GM19468 (cell line): ENCODE results near the gene ERG28.
A peak's percentile ranks its signal among the peaks of the same experiment; 100 is the strongest.
"Not testable (repeated sequence)": the region's sequence is repeated elsewhere in the genome, so short reads cannot be mapped to it uniquely, and the experiment has no call there.

Source experiments
- ATAC-seq: cut with Tn5 transposase; IDR thresholded peaks from one replicate; pipeline ENCODE4 v1.9.1; 2021; ENCODE audit warnings: mild to moderate bottlenecking, moderate library complexity, moderate number of reproducible peaks; ENCODE audit not compliant: unreplicated experiment; ENCODE audit errors: extremely low read depth

ERG28 gene

DNA sequence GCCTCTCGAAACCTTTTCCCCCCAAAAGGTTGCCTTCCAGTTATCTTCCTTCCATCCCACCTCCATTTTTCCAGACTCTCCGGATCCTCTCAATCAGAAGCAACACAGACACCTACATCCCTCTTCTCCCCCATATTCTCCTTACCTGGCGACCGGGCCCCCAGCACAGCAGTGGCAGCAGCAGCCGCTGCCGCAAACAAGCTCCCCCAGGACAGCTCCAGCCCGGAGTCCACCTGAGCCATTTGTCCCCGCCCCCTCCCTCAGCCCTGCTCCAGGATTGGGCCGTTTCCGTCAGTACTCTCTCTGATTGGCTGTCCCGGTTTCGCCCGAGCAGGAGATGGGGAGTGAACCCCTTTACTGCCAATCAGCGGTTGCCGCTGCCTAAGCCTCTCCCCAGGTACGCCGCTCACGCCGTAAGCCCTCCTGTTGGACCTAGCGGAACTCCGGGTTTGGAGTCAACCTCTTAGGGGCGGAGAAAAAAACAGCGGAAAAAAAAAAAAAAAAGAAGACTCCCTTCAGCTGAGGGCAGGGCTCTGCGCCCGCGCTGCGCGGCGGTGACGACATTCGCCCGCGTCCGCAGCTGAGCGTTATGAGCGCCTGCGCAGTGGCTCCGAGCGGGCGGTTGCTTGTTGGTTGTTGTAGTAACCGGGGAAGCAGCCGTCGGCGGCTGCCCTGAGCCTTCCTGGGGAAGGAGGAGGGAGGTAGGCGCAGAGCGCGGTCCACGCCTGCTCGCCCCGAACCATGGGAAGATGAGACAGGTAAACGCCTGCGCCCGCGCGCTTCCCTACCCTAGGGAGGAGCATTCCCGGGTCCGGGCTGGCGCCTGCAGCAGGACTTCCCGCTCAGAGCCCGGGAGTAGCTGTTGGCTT lies at the start of gene ERG28, which contains the start of gene TTLL5:
Gene ERG28 (minus strand): TSS at position 247 of the 869 bp plus-strand sequence. CDS start 3,374 bp downstream, outside the sequence.
Gene TTLL5 (plus strand): TSS at position 617 of the 869 bp plus-strand sequence. CDS start 1,904 bp downstream, outside the sequence.
- ATAC-seq: peak; percentile 96

GRCh38 chr14:75709207-75709812 lies 48.6 kb upstream of the ERG28 start:
- no peak for ATAC-seq

DNA sequence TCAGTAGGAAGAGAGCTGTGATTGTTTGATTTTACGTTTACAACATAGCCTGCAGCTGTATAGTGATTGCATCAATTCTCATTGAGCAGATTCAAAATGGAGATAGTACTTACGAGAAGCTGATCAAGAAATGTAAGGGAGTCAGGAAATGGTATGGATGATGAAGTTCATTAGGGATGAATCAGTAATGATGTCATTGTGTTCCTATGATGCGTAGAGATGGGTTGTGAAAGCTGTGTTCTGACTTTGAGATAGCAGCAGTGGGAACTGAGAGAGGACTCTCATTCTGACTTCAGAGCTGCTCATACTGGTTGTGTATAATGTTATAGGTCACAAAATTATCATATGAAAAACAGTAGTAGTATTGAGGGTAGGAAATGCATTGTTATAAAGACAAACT lies 44.3 kb upstream of the ERG28 start:
- ATAC-seq: no peak

DNA sequence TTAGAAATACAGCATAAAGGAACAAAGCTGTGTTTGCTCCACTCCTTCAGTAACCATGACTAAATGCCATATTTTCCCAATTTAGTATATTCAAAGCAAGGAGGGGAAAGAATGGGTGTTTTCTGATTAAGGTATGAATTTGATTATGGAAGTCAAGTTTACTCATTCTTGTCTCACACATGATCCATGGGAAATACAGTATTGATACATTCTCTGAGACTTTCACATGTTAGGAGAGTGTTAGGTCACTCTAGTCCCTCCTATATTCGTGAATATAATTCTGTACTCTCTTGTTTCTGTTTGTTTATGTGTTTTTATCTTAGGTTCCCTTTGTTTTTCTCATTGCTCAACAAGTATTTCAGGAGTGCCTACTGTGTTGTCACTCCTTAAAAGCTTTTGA lies 42.8 kb upstream of the ERG28 start:
- no peak for ATAC-seq

DNA sequence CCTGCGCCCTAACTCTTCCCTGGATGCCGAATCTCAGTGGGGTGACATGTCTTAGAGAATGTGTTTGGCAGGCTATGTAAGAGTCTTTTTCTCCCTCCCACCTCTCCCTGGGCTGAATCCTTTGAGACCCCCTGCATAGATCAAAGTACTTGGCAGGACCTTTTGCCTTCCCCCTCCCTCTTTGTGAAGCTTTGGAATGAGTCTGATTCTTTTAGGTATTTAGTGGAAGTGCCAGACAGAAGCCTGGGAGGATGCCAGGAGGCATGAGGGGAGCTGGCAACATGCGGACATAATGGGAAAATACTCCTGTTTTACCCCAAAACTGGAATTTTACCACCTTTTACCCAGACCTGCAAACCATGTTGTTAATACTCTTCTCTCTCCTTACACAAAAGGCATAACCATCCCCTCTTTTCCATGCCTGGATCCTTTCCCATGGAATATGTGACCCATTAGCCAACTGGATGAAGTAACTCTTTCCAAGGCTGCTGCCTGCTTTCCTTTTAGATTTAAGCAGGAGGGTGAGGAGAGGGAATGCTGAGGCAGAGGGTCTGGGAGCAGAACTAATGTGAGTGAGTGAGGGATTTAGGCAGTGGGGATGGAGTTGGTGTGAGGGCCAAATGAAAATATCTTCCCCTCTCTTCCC lies 42.1 kb upstream of the ERG28 start:
- no peak for ATAC-seq

DNA sequence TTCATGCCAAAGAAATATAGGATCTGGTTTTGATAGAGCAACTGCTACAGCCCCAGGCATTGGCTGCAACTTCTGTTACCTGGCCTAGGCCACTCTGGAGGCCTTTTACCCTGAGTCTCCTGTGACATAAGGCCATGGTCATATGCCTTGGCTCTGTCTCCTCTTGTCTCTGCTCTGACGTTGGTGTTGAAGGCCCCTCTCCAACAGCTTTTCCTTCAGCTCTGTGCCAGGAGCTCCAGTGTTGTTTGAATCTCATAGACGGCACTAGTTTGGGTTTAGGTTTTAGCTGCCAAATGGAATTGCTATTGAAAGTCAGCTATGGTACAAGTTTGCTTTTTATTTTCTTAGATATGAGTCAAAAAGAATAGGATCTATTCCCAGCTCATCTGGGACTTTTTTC lies 41.4 kb upstream of the ERG28 start:
- no peak for ATAC-seq

GRCh38 chr14:75700295-75700694 lies 39.6 kb upstream of the ERG28 start:
- no peak for ATAC-seq

DNA sequence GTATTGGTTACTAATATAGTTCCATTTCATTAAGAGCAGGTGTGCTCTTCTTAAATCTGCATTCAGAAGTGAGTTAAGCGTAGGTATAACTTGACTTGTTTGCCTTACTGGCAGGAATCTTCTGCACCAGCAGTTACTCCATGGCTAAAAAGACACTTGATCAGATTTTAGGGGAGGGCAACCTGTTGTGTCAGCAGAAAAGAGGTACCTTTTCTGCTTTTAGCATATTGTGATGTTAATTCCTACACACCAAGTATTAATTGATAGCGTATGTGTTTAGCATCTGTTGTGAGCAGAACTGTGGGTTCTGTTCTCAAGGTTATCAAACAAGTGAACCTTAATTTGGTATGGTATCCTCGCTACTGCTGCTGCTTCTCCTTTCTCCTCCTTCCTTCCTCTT lies 38.7 kb upstream of the ERG28 start:
- no peak for ATAC-seq

DNA sequence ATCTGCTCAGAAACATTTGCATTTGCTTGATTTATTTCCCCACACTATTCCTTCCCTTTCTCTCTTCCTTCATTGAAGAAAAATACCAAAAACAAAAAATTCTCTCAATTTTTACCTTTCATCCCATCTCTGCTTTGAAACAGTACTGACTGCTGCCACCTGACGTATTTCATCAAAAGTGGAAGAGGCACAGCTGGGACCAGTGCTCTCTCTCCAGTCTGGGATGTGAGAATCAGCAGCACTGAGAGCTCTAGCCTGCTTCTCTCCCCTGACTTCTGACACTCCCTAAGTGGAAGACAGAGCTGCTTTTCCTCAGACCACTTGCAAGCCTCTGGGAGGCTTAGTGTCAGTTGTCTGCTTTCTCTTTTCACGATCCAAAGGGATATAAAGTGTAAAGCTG lies 37.2 kb upstream of the ERG28 start:
- ATAC-seq: no peak

GRCh38 chr14:75697386-75697785 lies 36.7 kb upstream of the ERG28 start:
- no peak for ATAC-seq

GRCh38 chr14:75695025-75695424 lies 34.3 kb upstream of the ERG28 start:
- ATAC-seq: not testable (repeated sequence)

GRCh38 chr14:75690010-75690409 lies 29.3 kb upstream of the ERG28 start:
- ATAC-seq: no peak

GRCh38 chr14:75689012-75689411 lies 28.3 kb upstream of the ERG28 start:
- ATAC-seq: no peak

- no peak for ATAC-seq
Measured at GRCh38 chr14:75685910-75686309, 25.2 kb upstream of the ERG28 start.

DNA sequence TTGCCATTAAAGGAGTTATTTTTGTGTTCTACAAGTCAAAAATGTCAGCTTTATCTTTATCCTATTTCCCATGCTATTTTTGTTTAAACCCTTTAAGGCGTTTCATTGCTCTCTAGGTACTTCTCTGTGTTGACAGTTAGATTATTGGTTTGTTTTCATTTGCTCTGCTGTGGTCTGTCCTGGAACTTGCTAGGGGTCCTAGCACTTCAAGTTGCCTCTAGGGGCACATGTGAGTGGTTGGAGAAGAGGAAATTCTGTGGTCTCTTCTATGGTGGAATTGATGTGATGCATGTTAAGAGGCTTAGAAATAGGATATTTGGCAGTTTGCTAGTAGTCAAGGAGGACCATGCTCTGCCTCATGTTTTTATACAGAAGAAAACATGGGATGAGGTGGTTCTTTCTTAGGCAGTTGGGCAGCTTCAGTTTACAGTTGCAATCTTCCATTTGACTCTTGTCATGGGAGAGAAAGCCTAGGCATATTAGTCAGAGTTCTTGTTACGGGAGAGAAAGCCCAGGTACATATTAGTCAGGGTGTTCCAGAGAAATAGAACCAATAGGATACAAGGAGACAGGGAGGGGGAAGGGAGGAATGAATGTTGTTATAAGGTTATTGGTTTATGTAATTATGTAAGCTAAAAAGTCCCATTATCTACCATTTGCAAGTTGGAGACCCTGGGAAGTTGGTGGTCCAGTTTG lies 14.7 kb upstream of the ERG28 start:
- no peak for ATAC-seq

GRCh38 chr14:75673345-75674035 lies 12.8 kb upstream of the ERG28 start:
- ATAC-seq: no peak

DNA sequence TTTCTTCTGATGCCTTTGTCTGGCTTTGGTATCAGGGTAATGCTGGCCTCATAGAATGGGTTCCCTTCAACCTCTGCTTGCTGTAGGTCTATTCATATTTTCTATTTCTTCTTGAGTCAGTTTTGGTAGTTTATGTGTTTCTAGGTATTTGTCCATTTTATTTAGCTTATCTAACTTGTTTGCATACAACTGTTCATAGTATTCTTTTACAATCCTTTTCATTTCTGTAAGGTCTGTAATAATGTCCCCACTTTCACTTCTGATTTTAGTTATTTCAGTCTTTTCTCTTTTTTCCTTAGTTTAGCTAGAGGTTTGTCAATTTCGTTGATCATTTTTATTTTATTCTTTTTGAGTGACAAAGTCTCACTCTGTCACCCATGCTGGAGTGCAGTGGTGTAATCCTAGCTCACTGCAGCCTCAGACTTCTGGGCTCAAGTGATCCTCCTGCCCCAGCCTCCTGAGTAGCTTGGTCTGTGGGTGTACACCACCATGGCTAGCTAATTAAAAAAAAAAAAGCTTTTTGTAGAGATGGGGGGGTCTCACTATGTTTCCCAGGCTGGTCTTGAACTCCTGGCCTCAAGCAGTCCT lies 12.0 kb upstream of the ERG28 start:
- no peak for ATAC-seq

DNA sequence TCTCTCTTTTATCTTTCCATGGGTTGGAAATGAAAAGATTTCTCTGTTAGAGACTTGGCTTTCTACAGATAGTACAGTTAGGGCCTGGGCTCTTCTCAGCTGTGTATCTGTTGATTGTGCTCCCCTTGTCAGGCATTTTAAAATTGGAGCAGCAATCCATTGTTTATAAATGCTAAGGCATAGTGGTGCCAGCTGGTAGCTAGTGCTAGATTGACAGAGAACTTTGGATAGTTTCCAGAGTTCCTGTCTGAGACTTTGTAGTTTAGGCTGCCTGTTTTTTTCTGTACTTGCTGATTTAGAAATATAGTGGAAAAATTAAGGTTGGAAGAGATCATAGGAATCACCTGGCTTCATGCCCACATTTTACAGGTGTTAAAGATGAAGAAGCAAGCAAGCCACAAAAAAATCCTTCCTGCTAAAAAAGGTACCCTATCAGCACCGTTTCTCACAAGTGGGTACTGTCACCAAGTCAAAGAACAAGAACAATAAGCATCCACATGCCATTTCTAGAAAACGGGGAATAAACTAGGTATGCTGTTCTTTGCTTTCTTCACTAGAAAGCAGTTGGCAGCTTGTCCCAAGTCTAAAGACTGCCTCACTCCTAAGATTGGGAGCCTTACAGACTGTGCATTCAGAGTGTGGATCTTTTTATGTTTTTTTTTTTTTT lies 6.6 kb upstream of the ERG28 start:
- no peak for ATAC-seq

DNA sequence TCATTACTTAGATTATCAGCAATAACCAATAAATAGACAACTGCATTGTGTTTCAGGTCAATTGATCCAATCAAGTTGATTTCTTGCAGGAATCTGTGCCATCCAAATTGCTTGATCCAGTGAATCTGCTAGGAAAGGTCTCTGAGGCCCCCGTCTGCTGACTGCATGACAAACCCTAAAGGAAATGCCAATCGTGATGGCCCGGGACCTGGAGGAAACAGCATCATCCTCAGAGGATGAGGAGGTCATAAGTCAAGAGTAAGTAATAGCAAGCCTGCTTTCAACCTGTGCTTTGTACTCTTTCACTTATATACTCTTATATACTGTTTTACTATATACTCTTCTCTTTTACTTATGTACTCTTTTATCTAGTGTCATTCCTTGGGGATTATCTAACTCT lies 2.3 kb upstream of the ERG28 start:
- no peak for ATAC-seq
